Measurements from ENCODE around the gene DARS1. TPM values are rescaled to one million over a fixed set of nuclear protein-coding genes. Genes with fewer than 3 reads are reported as not detected.

Gene DARS1
- total RNA-seq, 1 donor from 2014 or later: 53.6 TPM

GRCh38 chr2:135876066-135876711, 109.2 kb downstream of the DARS1 start, which contains the start of gene MCM6:
TSS of gene MCM6 (minus strand) at chr2:135876443. CDS start at chr2:135876365, 78 bp downstream.
- DNase-seq: peak; percentile 99

- peak; percentile 56 for DNase-seq
These were observed 109.8 kb downstream of the DARS1 start for GRCh38 chr2:135875491-135876065.

GRCh38 chr2:135874777-135875365, 110.6 kb downstream of the DARS1 start:
- no peak for DNase-seq

GRCh38 chr2:135870571-135870970, 114.9 kb downstream of the DARS1 start:
- no peak for DNase-seq

- DNase-seq: no peak
These were observed 122.2 kb downstream of the DARS1 start for GRCh38 chr2:135863233-135863632.

- no peak for DNase-seq
These were observed 122.7 kb downstream of the DARS1 start for GRCh38 chr2:135862718-135863117.

Other genes with a start within 250 kb of the DARS1 start
- 69.1 and 89.3 TPM in 2 replicates for gene UBXN4, start 243.8 kb downstream of the DARS1 start, total RNA-seq
- gene LCT, start 148.4 kb downstream of the DARS1 start, total RNA-seq: under 0.01 TPM in 1 of 2 replicates, not detected in the other
- 15.5 and 46.5 TPM in 2 replicates for gene MCM6, start 109.2 kb downstream of the DARS1 start, total RNA-seq
- 57.4 and 188 TPM in 2 replicates for gene CXCR4, start 132.5 kb upstream of the DARS1 start, total RNA-seq